Tracheal epithelial cell (primary cell): Measurements from ENCODE around the gene CPXM1. TPM values are rescaled to one million over a fixed set of nuclear protein-coding genes. Genes with fewer than 3 reads are reported as not detected.

Source experiments
- total RNA-seq: library from RNA; depleted of rRNA; stranded (reverse); fragments of >200 nt; gene quantifications from 2 replicates; pipeline ENCODE4 v1.2.1, GENCODE V29; 2014

The CPXM1 gene
- not detected in 2 replicates for total RNA-seq

DNA sequence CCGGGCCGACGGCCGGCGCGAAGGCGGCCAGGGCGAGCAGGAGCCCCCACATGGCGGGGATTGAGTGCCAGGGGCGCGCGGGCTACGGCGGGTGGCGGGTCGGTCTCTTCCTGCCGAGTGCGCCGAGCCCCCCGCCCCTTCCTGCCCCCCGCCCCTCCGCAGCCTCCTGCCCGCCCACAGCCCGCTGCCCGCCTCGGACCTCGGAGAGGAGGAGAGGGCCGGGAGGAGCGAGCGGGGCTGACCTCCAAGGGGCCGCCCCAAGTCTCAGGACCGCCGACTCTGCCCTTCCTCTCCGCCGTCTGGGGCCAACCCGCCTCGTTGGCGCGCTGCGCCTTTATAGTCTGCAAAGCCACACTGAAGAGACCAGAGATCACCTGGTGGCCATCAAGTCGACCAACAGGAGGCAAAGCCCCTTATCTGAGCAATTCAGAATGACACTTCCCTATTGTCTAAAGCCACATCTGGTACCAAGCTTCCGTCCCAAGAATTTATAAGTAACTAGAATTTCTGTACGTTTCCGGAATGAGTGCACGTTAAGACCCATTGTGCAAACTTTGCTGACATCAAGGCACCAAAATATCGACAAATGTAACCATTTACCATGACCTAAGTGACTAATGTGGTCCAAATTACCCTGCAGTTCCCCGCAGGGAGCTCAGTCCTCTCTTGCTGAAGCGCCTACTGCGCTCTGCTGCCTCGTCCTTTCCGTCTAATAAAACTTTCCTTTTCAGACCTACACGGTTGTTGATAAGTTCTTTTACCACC is at the start of gene CPXM1:
TSS of gene CPXM1 (minus strand) at position 107 of the 765 bp plus-strand sequence. CDS start at position 52, 55 bp downstream.

DNA sequence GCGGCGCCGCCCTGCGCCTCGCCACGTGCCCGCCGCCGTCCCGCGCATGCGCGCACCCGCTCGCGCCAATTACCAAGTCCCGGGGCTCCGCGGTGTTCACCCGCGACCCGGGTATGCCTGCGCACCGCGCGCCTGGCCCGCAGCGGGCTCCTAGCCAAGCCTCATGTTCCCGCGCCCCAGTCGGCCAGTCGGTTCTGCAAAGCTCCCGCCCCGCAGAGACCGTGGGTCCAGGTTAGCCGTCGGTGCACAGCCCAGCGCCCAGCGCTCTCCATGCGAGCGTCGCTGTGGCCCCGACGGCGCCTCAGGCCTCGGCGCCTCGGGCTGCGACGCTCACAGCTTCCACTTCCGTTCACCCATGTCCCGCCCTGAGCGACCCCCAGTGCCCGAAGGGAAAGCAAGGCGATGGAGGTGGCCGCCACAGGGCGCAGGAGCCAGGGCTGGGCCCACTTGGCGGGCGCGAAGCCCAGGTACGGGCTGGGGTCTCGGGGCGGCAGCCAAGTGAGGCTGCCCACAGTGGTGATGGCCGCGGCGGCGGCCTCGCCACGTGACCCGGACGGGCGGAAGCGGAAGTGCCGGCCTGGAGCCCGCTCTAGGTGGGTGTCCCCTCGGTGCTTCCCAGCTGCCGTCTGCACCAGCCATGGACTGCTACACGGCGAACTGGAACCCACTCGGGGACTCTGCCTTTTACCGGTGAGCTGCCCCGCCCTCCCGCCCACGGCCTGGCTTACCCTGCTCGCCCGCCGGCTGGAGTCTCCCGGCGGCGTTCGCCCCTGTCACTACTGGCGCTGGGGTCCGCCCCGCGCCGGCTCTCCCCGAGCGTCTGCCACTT is 39.9 kb upstream of the CPXM1 start, which contains the start of the genes PCED1A and VPS16:
TSS of gene PCED1A (minus strand) at position 518 of the 829 bp plus-strand sequence. CDS start 743 bp downstream, outside the sequence.
TSS of gene VPS16 (plus strand) at position 608 of the 829 bp plus-strand sequence. CDS start at position 638, 30 bp downstream.

DNA sequence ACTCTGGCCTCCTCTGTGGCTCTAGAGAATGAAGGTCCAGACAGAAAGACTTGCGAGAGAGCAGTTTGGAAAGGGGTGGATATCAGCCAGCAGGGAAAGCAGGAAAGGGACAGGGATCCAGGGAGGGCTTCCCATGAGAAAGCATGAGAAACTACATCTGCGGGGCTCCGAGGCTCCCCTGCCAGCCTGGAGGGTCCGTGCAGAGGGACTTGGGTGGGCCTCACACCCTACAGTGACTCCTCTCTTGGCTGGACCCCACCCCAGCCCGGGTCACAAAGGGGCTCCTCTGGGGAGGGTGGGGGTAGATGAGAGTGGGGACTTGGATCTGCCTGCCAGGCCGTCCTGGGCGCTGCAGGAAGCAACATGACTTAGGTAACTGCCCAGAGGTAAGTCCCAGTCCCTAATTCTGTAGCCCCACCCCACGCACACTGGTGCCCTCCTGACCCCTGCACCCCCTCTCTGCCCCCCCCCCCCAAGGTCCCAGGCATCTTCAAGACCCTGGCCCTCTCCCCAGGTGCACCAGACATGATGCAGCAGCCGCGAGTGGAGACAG is 15.7 kb upstream of the CPXM1 start, which contains the start of gene TMEM239:
TSS of gene TMEM239 (plus strand) at position 335 of the 553 bp plus-strand sequence. CDS start at position 526, 191 bp downstream.

DNA sequence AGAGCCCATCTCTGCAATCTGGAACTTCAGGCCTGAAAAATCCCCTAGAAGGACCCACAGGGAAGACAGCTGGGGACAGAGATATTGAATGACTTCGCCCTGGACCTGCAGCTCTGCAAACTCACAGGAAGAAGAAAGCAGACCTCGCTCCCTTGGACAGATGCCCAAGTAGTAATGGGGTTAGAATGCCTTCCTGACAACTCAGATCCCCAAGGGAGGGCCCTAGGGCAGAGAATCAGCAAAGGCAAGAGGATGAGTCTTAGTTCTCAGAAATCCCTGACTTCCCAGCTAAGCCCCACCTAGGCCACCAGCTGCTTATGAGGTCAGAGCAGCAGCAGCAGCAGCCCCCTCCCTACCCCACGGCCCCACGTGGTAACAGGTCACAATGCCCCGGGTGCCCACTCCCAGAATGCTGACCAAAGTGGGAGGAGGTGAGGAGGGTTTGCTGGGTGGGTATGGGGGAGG is 14.2 kb upstream of the CPXM1 start, which contains the start of gene C20orf141:
TSS of gene C20orf141 (plus strand) at position 401 of the 465 bp plus-strand sequence. CDS start 198 bp downstream, outside the sequence.

Other genes starting within 250 kb of the CPXM1 start
- gene NOP56, start 148.0 kb downstream of the CPXM1 start, total RNA-seq, result 147 and 223 TPM in 2 replicates
- gene IDH3B, start 136.4 kb downstream of the CPXM1 start, total RNA-seq, result 72.5 and 84.8 TPM in 2 replicates
- 1.1 and 1.2 TPM in 2 replicates for gene EBF4, start 107.8 kb downstream of the CPXM1 start, total RNA-seq
- not detected in 2 replicates for gene C20orf141, start 14.4 kb upstream of the CPXM1 start, total RNA-seq
- gene TMEM239, start 15.7 kb upstream of the CPXM1 start, total RNA-seq, result not detected in 2 replicates
- 21.4 and 35.8 TPM in 2 replicates for gene PCED1A, start 40.0 kb upstream of the CPXM1 start, total RNA-seq
- 28.1 and 37.1 TPM in 2 replicates for gene VPS16, start 40.1 kb upstream of the CPXM1 start, total RNA-seq
- 19.0 and 36.9 TPM in 2 replicates for gene PTPRA, start 72.9 kb upstream of the CPXM1 start, total RNA-seq
- gene GNRH2, start 243.0 kb upstream of the CPXM1 start, total RNA-seq, result not detected in 2 replicates
- gene MRPS26, start 245.4 kb upstream of the CPXM1 start, total RNA-seq, result 69.5 and 77.8 TPM in 2 replicates